Measurements from ENCODE around the gene SYT1.

SYT1 gene

GRCh38 chr12:79317179-79317847 lies 452.7 kb downstream of the SYT1 start:
- Histone ChIP-seq H3K36me3 (ENCODE audit: control insufficient read depth in 2 of 2, insufficient read depth in 1 of 2, low read length in 2 of 2) (no peaks in the 10 kb centered on the region), H3K4me1 (ENCODE audit: control insufficient read depth, insufficient read depth, low read length) (no peaks in the 10 kb centered on the region), H3K4me3 (ENCODE audit: low read depth, low read length) (no peak overlapping the region), H3K9me3 (ENCODE audit: control insufficient read depth, insufficient read depth, low read depth, low read length) (no peaks in the 10 kb centered on the region), H3K27ac (ENCODE audit: extremely low read depth, low read depth, low read length) (no peak overlapping the region)
- ChIA-PET CTCF (no interaction called here), POLR2A (no interaction called here)
- TF ChIP-seq ZFHX2 (tag by site-specific recombination; conservative IDR thresholded peaks at IDR 0.05) = no peak
- TF ChIP-seq SCRT1 (tag by site-specific recombination; IDR thresholded peaks at IDR 0.05; ENCODE audit: borderline replicate concordance) = no peak

DNA sequence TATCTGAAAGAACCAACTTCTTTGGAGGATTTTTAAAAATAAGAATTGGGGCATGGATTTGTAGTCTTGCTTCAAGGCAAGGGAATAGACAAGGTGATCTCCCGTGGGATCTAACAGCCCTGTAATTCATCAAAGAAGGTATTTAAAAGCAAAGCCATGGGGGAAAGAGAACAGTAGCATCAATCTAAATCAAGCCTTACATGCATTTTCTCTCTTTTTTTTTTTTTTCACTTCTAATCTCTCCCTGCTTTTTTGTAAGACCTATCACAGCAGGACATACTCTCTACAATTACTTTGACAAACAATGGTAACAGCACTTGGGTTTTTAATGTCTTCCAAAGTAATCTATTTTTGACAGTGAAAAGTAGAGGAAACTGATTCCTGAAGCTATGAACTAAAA lies 458.3 kb downstream of the SYT1 start:
- ChIA-PET POLR2A (no interaction called here), CTCF (no interaction called here)
- Histone ChIP-seq H3K4me3 (ENCODE audit: low read depth, low read length) (no peak overlapping the region), H3K36me3 (ENCODE audit: control insufficient read depth in 2 of 2, insufficient read depth in 1 of 2, low read length in 2 of 2) (no peaks in the 10 kb centered on the region), H3K4me1 (ENCODE audit: control insufficient read depth, insufficient read depth, low read length) (no peaks in the 10 kb centered on the region), H3K9me3 (ENCODE audit: control insufficient read depth, insufficient read depth, low read depth, low read length) (no peaks in the 10 kb centered on the region), H3K27ac (ENCODE audit: extremely low read depth, low read depth, low read length) (no peak overlapping the region)
- TF ChIP-seq ZNF311 (tag by site-specific recombination; IDR thresholded peaks at IDR 0.05; ENCODE audit: borderline replicate concordance) (no peak), ZNF830 (tag by site-specific recombination; IDR thresholded peaks at IDR 0.05; ENCODE audit: low read depth) (no peak), ZBTB7A (tag by site-specific recombination; IDR thresholded peaks at IDR 0.05; ENCODE audit: low read depth) (no peak), ZNF302 (tag by site-specific recombination; IDR thresholded peaks at IDR 0.05; ENCODE audit: low read depth) (no peak), ZNF561 (tag by site-specific recombination; IDR thresholded peaks at IDR 0.05; ENCODE audit: borderline replicate concordance) (no peak), ZNF768 (tag by site-specific recombination; IDR thresholded peaks at IDR 0.05) (no peak), ZNF211 (tag by site-specific recombination; IDR thresholded peaks at IDR 0.05; ENCODE audit: low read depth) (no peak), SP3 (tag by site-specific recombination; IDR thresholded peaks at IDR 0.05) (no peak), ZNF121 (tag by site-specific recombination; IDR thresholded peaks at IDR 0.05) (no peak), SETDB1 (IDR thresholded peaks at IDR 0.05; ENCODE audit: insufficient read length, low read length) (no peak)

GRCh38 chr12:79324571-79324970 lies 460.0 kb downstream of the SYT1 start:
- POLR2A ChIA-PET = no interaction called here
- TF ChIP-seq ZNF560 (tag by site-specific recombination; IDR thresholded peaks at IDR 0.05; ENCODE audit: borderline replicate concordance) (no peak), ZSCAN30 (tag by site-specific recombination; IDR thresholded peaks at IDR 0.05) (no peak), SCRT2 (tag by site-specific recombination; IDR thresholded peaks at IDR 0.05) (no peak), ZNF248 (tag by site-specific recombination; IDR thresholded peaks at IDR 0.05) (no peak), ZNF157 (tag by site-specific recombination; IDR thresholded peaks at IDR 0.05) (no peak), ZNF521 (tag by site-specific recombination; IDR thresholded peaks at IDR 0.05) (no peak), ZNF26 (tag by site-specific recombination; IDR thresholded peaks at IDR 0.05) (no peak), TRIM28 (IDR thresholded peaks at IDR 0.05; ENCODE audit: borderline replicate concordance, low read length) (no peak), ZNF596 (tag by site-specific recombination; IDR thresholded peaks at IDR 0.05) (no peak), ZNF548 (tag by site-specific recombination; IDR thresholded peaks at IDR 0.05) (no peak), ZNF645 (tag by site-specific recombination; IDR thresholded peaks at IDR 0.05) (no peak), WT1 (tag by site-specific recombination; IDR thresholded peaks at IDR 0.05) (no peak), ZBTB20 (tag by site-specific recombination; IDR thresholded peaks at IDR 0.05) (no peak)
- TF ChIP-seq, protein P1, sequence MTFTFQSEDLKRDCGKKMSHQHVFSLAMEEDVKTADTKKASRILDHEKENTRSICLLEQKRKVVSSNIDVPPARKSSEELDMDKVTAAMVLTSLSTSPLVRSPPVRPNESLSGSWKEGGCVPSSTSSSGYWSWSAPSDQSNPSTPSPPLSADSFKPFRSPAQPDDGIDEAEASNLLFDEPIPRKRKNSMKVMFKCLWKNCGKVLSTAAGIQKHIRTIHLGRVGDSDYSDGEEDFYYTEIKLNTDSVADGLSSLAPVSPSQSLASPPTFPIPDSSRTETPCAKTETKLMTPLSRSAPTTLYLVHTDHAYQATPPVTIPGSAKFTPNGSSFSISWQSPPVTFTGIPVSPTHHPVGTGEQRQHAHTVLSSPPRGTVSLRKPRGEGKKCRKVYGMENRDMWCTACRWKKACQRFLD (tag by site-specific recombination; IDR thresholded peaks at IDR 0.05) = no peak
- Histone ChIP-seq H3K9me3 (ENCODE audit: control insufficient read depth, insufficient read depth, low read depth, low read length) (no peaks in the 10 kb centered on the region), H3K27ac (ENCODE audit: extremely low read depth, low read depth, low read length) (no peak overlapping the region), H3K36me3 (ENCODE audit: control insufficient read depth in 2 of 2, insufficient read depth in 1 of 2, low read length in 2 of 2) (no peaks in the 10 kb centered on the region), H3K4me3 (ENCODE audit: low read depth, low read length) (no peak overlapping the region), H3K4me1 (ENCODE audit: control insufficient read depth, insufficient read depth, low read length) (no peaks in the 10 kb centered on the region)
- CTCF ChIA-PET = interaction anchor here (1.0 kb wide), 1 partner anchor 12 kb away, joined by 3 read pairs; no protein-coding TSS in a partner anchor

Measured in HEK293 (cell line).